DND-41 (cell line): ENCODE data around the gene TBC1D23.

ENCODE experiments used
- EZH2 ChIP-seq: IDR thresholded peaks from 3 replicates; pipeline ENCODE4 v1.6.1; 2012; ENCODE audit warnings: borderline replicate concordance, low read depth, mild to moderate bottlenecking, moderate library complexity, low read length, inconsistent platforms; ENCODE audit not compliant: severe bottlenecking
- TF ChIP-seq, protein P1 (sequence below): IDR thresholded peaks from 2 replicates; pipeline ENCODE4 v1.5.1; 2012; ENCODE audit warnings: borderline replicate concordance, low read length, moderate library complexity, mild to moderate bottlenecking; ENCODE audit not compliant: poor library complexity, severe bottlenecking; ENCODE audit errors: extremely low read depth

DNA sequence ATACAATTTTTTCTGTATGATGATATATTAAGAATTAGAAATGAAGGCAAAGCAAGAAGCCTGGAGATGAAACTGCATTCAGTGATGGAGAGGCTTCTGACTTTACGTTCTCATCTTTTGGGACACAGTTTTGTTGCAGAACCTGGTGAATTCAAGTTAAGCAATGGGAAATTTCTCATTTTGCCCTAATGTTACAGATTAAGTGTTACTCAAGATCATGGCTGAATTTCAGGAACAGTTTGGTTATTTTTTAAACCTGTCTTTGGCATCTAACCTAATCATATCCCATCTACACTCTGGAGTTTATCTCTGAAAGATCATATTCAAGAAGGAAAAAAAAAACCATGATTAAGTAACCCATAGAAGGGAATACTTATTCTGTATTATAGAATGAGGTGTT, 79.7 kb downstream of the TBC1D23 start:
- TF ChIP-seq, protein P1, sequence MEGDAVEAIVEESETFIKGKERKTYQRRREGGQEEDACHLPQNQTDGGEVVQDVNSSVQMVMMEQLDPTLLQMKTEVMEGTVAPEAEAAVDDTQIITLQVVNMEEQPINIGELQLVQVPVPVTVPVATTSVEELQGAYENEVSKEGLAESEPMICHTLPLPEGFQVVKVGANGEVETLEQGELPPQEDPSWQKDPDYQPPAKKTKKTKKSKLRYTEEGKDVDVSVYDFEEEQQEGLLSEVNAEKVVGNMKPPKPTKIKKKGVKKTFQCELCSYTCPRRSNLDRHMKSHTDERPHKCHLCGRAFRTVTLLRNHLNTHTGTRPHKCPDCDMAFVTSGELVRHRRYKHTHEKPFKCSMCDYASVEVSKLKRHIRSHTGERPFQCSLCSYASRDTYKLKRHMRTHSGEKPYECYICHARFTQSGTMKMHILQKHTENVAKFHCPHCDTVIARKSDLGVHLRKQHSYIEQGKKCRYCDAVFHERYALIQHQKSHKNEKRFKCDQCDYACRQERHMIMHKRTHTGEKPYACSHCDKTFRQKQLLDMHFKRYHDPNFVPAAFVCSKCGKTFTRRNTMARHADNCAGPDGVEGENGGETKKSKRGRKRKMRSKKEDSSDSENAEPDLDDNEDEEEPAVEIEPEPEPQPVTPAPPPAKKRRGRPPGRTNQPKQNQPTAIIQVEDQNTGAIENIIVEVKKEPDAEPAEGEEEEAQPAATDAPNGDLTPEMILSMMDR, result no peak
- TF ChIP-seq EZH2, result no peak
